Heart left ventricle (tissue), 16 donors: Measurements from ENCODE around the gene FEM1C. TPM values are rescaled to one million over a fixed set of nuclear protein-coding genes. Genes with fewer than 3 reads are reported as not detected.

Experiments
- ATAC-seq, 4 donors: fragments of 200-7000 bp; cut with Tn5 transposase; one replicate each; pipeline ENCODE4 v1.9.1; 2020 to 2022; ENCODE audit warnings: moderate library complexity in 4 of 4, mild to moderate bottlenecking in 3 of 4, moderate number of reproducible peaks in 1 of 4
- DNase-seq, 5 donors: peaks; one replicate each; pipeline ENCODE4 v3.0.0-alpha.2; 2020
- H3K27ac ChIP-seq, 12 donors: fragments of 200-600 bp; sonication (generic) in 4 of 12; one replicate each; pipeline versions ENCODE4 v1.5.0 to v1.8.0; 2016 to 2022; ENCODE audit warnings: mild to moderate bottlenecking in 2 of 12
- H3K27me3 ChIP-seq, 9 donors: fragments of 200-600 bp; sonication (generic) in 2 of 9; one replicate each; pipeline versions ENCODE4 v1.5.1 to v1.8.0; 2016 to 2022; ENCODE audit warnings: mild to moderate bottlenecking in 3 of 9
- H3K36me3 ChIP-seq, 9 donors: fragments of 200-600 bp; sonication (generic) in 2 of 9; one replicate each; pipeline versions ENCODE4 v1.5.0 to v1.8.0; 2018 to 2022; ENCODE audit warnings: mild to moderate bottlenecking in 2 of 9
- H3K4me1 ChIP-seq, 12 donors: fragments of 200-600 bp; sonication (generic) in 4 of 12; one replicate each; pipeline versions ENCODE4 v1.5.0 to v1.8.0; 2016 to 2022; ENCODE audit warnings: mild to moderate bottlenecking in 3 of 12
- H3K4me3 ChIP-seq, 12 donors: fragments of 200-600 bp; sonication (generic) in 4 of 12; one replicate each; pipeline versions ENCODE4 v1.5.0 to v1.8.0; 2017 to 2022; ENCODE audit warnings: mild to moderate bottlenecking in 9 of 12, moderate library complexity in 4 of 12
- H3K9me3 ChIP-seq, 12 donors: fragments of 200-600 bp; sonication (generic) in 4 of 12; one replicate each; pipeline versions ENCODE4 v1.5.0 to v1.8.0; 2016 to 2022; ENCODE audit warnings: mild to moderate bottlenecking in 1 of 12
- POLR2A ChIP-seq, 2 donors: fragments of 450-650 bp; IDR thresholded peaks; one replicate each; pipeline ENCODE4 v1.6.1; 2017; ENCODE audit warnings: antibody characterized with exemption in 2 of 2, mild to moderate bottlenecking in 2 of 2, moderate library complexity in 2 of 2
- WGBS, 4 donors: extraction: QIAGEN DNeasy Blood & Tissue Kit in 2 of 4; methylation state at CpG; one replicate each; pipeline versions ENCODE4 v1.1.5 to v1.1.7; 2013 to 2018; 5-methylcytosine and 5-hydroxymethylcytosine counted together
- intact Hi-C, 10 donors: fragments of 100-400 bp; cut with DNase I; formaldehyde crosslinking; loops; one replicate each; pipeline versions ENCODE4 v1.11.1 to v1.14.2; 2022
- polyA plus RNA-seq, 2 donors: library from polyadenylated mRNA; stranded (reverse); fragments of 200-250 nt; gene quantifications; one replicate each; pipeline ENCODE4 v1.2.3, GENCODE V29; 2013
- total RNA-seq, 9 donors: library from RNA; depleted of rRNA in 2 of 9; stranded (reverse); fragments of >200 nt in 2 of 9; fragmentation: NEBNext Ultra II Directional in 3 of 9; extraction: Animal tissue kit (Norgen Biotek cat#: 25700) in 3 of 9; gene quantifications; one replicate each; pipeline versions ENCODE4 v1.1.0 to v1.2.4, GENCODE V29; 2016 to 2023
- TF ChIP-seq, protein P1 (sequence below), 12 donors: fragments of 200-600 bp; sonication (generic) in 4 of 12; IDR thresholded peaks; one replicate each; pipeline versions ENCODE4 v1.5.0 to v1.8.0; 2018 to 2022; ENCODE audit warnings: antibody characterized with exemption in 12 of 12, mild to moderate bottlenecking in 5 of 12
- donor health status: ischemic (EF 13 %, LVEDD 7.1; RV severe dilation, severe dysfunction).
- donor health status: healthy with polysubstance abuse.
- donor health status: DM: no; HTN: yes; CAD: no.
- donor health status: DM: no; HTN: no; CAD: no.
- donor health status: ischemic (EF 25% LVEDD 6.9; RV normal size, moderate dysfunction).
- donor health status: ischemic (EF 25% LVEDD 5.7; RV mildly dilated, moderate dysfunction).
- donor health status: healthy.
- donor health status: DM: yes; HTN: yes; CAD: no.
- donor health status: ischemic (EF 35%, LVEDD 5.7; RV mildly dilated, moderate dysfunction).
- donor health status: nonischemic (EF 11% LVEDD 7.7; RV severe dilation, severe dysfunction).
- donor health status: DM: yes; HTN: yes; CAD: no.
- donor health status: PGD.
- donor health status: ischemic (EF 29% LVEDD 5.4; RV normal size, mild dysfunction).
- donor health status: nonischemic (EF 23%, LVEDD 6.1; RV moderate dilation, normal function).

Gene FEM1C
- total and polyA plus RNA-seq, 11 donors: 14.9 to 92.7 (median 43.4) TPM

DNA sequence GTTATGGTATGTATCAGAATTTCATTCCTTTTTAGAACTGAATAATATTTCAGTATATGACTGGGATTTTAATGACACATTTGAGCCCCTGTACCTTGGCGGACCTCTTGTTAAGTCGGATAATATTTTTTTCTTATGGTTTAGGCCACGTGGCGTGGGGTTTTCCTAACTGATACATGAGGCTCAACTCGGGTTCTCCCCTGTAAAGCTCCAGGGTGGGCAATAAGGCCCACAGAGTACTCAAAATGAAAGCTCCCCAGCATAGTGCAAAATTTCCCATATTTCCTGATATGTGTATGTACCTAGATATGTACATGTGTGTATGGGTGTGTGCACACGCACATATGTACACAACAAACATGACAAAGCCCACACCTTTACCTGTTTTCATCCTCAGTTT, 33.2 kb upstream of the FEM1C start:
- intact Hi-C loops: loop anchor here in 3 of 10 donors (2.0 to 5.0 kb wide), 3 partner anchors 200 to 270 kb away; no protein-coding TSS in a partner anchor
- DNase-seq (no peak), ATAC-seq (no peak)
- Histone ChIP-seq H3K36me3 (peaks cover 0 to 13% (median 9%) of the 10 kb centered on the region in 9 donors), H3K27me3 (no peaks in the 10 kb centered on the region), H3K9me3 (peaks cover 0 to 4% (median 0%) of the 10 kb centered on the region in 12 donors), H3K4me3 (no peak overlapping the region), H3K4me1 (peaks cover 0 to 11% (median 0%) of the 10 kb centered on the region in 12 donors), H3K27ac (no peak overlapping the region)
- 96 to 99% (median 97%) methylated on average over 6 of the region's 6 CpGs for WGBS, 4 donors
- TF ChIP-seq POLR2A (IDR thresholded peaks at IDR 0.05): no peak
- TF ChIP-seq, protein P1, sequence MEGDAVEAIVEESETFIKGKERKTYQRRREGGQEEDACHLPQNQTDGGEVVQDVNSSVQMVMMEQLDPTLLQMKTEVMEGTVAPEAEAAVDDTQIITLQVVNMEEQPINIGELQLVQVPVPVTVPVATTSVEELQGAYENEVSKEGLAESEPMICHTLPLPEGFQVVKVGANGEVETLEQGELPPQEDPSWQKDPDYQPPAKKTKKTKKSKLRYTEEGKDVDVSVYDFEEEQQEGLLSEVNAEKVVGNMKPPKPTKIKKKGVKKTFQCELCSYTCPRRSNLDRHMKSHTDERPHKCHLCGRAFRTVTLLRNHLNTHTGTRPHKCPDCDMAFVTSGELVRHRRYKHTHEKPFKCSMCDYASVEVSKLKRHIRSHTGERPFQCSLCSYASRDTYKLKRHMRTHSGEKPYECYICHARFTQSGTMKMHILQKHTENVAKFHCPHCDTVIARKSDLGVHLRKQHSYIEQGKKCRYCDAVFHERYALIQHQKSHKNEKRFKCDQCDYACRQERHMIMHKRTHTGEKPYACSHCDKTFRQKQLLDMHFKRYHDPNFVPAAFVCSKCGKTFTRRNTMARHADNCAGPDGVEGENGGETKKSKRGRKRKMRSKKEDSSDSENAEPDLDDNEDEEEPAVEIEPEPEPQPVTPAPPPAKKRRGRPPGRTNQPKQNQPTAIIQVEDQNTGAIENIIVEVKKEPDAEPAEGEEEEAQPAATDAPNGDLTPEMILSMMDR (IDR thresholded peaks at IDR 0.05): no peak

DNA sequence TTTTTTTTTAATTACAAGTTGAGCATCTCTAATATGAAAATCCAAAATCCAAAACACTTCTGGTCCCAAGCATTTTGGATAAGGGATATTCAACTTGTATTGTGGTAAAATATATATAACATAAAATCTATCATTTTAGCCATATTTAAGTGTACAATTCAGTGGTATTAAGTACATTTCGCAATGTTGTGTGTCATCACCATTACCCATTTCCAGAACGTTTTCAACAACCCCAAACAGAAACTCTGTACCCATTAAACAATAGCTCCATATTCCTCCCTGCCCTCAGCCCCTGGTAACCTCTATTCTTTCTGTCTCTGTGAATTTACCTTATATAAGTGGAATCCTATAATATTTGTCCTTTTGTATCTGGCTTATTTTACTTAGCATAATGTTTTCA, 32.8 kb upstream of the FEM1C start:
- DNase-seq: no peak
- Histone ChIP-seq H3K9me3 (peaks cover 0 to 4% (median 0%) of the 10 kb centered on the region in 12 donors), H3K27ac (no peak overlapping the region), H3K36me3 (peaks cover 0 to 13% (median 9%) of the 10 kb centered on the region in 9 donors), H3K4me1 (peaks cover 0 to 12% (median 0%) of the 10 kb centered on the region in 12 donors), H3K27me3 (no peaks in the 10 kb centered on the region), H3K4me3 (no peak overlapping the region)
- ATAC-seq: no peak
- 86 to 94% (median 90%) methylated on average over 2 of the region's 2 CpGs for WGBS, 4 donors
- no peak for TF ChIP-seq POLR2A (IDR thresholded peaks at IDR 0.05)
- TF ChIP-seq, protein P1 (IDR thresholded peaks at IDR 0.05): no peak
- intact Hi-C loops: loop anchor here in 3 of 10 donors (2.0 to 5.0 kb wide), 3 partner anchors 200 to 270 kb away; no protein-coding TSS in a partner anchor

DNA sequence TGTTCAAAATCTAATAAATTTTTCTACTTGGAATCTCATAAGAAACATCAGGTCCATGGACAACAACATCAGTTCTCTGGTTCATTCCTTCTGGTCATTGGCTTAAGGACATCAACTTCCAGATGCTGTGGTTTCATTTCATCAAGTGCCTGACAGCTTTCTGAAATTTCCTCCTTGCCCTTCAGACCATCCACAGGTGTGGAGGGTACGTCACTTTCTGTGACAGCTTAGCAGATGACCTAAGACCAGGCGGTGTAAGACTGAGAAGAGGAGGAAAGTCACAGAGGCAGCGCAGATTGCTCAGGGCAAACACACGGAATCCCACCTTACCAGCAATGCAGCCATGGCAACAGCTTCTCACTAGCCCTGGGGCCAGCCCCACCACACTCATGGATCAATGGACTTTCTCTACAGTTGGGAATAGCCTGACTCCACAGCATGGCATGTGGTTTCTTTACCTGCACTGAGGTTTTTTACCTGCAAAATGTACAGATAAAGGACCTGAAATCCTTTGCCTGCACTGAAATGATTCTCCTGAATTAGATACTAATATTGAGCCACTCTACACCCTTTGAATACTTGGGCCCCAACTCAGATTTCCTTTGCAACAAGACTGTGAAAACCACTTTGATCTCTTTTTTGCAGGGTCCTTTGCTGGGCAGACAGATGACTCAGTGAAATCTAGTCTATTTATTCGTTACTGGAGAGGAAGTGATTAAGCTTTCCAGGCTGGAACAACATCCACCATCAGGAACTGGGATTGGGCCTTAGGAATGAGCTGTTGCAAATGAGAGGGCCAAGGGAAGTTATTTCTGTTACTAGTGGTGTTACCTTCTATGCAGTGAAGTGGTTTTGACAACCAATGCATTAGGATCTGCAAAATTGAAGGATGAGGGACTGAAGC, 30.8 kb upstream of the FEM1C start:
- Histone ChIP-seq H3K9me3 (peaks cover 0 to 4% (median 0%) of the 10 kb centered on the region in 12 donors), H3K27me3 (no peaks in the 10 kb centered on the region), H3K36me3 (peaks cover 0 to 8% (median 4%) of the 10 kb centered on the region in 9 donors), H3K4me3 (no peak overlapping the region), H3K27ac (no peak overlapping the region), H3K4me1 (peaks cover 0 to 22% (median 0%) of the 10 kb centered on the region in 12 donors)
- DNase-seq: no peak
- intact Hi-C loops: loop anchor here in 7 of 10 donors (2.0 to 5.0 kb wide), 5 partner anchors 198 to 268 kb away; no protein-coding TSS in a partner anchor
- WGBS, 4 donors: 84 to 90% (median 86%) methylated on average over 5 of the region's 5 CpGs
- no peak for ATAC-seq
- no peak for TF ChIP-seq POLR2A (IDR thresholded peaks at IDR 0.05)
- TF ChIP-seq, protein P1 (IDR thresholded peaks at IDR 0.05): no peak

DNA sequence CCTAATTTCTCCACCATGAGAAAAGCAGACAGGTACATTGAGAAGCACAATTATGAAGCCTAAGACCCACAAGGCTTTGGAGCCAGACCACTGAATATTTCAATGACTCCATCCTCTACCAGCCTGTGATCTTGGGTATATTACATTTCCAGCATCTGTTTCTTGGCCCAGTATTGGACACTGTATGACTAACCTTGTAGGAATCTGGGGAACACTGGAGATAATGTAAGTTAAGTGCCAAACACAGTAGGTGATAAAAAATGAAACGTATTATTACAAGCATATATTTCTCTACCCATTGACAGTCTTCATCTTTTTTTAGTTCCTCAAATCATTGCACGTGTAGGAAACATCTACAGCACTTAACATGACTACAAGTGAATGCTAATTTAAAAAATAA, 28.6 kb upstream of the FEM1C start:
- Histone ChIP-seq H3K27ac (no peak overlapping the region), H3K9me3 (peaks cover 0 to 4% (median 0%) of the 10 kb centered on the region in 12 donors), H3K36me3 (no peaks in the 10 kb centered on the region), H3K4me1 (peaks cover 0 to 22% (median 0%) of the 10 kb centered on the region in 12 donors), H3K27me3 (no peaks in the 10 kb centered on the region), H3K4me3 (no peak overlapping the region)
- DNase-seq: no peak
- intact Hi-C loops: loop anchor here in 3 of 10 donors (1.0 to 5.0 kb wide), 2 partner anchors 196 kb away; no protein-coding TSS in a partner anchor
- TF ChIP-seq POLR2A (IDR thresholded peaks at IDR 0.05): no peak
- TF ChIP-seq, protein P1 (IDR thresholded peaks at IDR 0.05): no peak
- peak in 1 of 4 donors; percentile 39 for ATAC-seq
- 44 to 63% (median 52%) methylated on average over 2 of the region's 2 CpGs for WGBS, 4 donors
